ENCODE measurements around the gene ZDHHC5.

DNA sequence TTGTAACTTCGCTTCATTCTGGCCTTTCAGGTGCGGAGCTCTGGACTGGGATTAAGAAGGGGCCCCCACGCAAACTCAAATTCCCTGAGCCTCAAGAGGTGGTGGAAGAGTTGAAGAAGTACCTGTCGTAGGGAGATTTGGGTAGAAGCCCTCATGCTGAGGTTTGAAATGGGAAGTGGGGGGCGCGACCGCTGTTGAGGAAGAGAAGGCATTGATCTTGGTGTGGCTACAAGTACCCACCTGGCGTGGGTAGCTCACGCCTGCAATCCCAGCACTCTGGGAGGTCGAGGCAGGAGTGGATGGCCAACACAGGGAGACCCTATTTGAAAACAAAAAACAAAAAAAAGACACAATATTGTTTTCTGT lies 74.2 kb downstream of the ZDHHC5 start:
- TF ChIP-seq ESRRA (CRISPR knock-in tag; IDR thresholded peaks at IDR 0.05; ENCODE audit: borderline replicate concordance) (no peak), CTCF (IDR thresholded peaks at IDR 0.05) (no peak), TP53 (CRISPR knock-in tag; IDR thresholded peaks at IDR 0.05) (no peak), JUN (CRISPR knock-in tag; IDR thresholded peaks at IDR 0.05) (no peak), MAX (CRISPR knock-in tag; IDR thresholded peaks at IDR 0.05) (no peak), ZNF281 (CRISPR knock-in tag; IDR thresholded peaks at IDR 0.05) (no peak), NR2C2 (CRISPR knock-in tag; IDR thresholded peaks at IDR 0.05) (no peak), ZBTB21 (CRISPR knock-in tag; IDR thresholded peaks at IDR 0.05; ENCODE audit: borderline replicate concordance) (no peak)
- TF ChIP-seq, protein P1, sequence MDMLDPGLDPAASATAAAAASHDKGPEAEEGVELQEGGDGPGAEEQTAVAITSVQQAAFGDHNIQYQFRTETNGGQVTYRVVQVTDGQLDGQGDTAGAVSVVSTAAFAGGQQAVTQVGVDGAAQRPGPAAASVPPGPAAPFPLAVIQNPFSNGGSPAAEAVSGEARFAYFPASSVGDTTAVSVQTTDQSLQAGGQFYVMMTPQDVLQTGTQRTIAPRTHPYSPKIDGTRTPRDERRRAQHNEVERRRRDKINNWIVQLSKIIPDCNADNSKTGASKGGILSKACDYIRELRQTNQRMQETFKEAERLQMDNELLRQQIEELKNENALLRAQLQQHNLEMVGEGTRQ (CRISPR knock-in tag; IDR thresholded peaks at IDR 0.05), result no peak
- TF ChIP-seq, protein P2, sequence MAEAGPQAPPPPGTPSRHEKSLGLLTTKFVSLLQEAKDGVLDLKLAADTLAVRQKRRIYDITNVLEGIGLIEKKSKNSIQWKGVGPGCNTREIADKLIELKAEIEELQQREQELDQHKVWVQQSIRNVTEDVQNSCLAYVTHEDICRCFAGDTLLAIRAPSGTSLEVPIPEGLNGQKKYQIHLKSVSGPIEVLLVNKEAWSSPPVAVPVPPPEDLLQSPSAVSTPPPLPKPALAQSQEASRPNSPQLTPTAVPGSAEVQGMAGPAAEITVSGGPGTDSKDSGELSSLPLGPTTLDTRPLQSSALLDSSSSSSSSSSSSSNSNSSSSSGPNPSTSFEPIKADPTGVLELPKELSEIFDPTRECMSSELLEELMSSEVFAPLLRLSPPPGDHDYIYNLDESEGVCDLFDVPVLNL (CRISPR knock-in tag; IDR thresholded peaks at IDR 0.05; ENCODE audit: borderline replicate concordance, low read depth), result no peak
- TF ChIP-seq, protein P3, sequence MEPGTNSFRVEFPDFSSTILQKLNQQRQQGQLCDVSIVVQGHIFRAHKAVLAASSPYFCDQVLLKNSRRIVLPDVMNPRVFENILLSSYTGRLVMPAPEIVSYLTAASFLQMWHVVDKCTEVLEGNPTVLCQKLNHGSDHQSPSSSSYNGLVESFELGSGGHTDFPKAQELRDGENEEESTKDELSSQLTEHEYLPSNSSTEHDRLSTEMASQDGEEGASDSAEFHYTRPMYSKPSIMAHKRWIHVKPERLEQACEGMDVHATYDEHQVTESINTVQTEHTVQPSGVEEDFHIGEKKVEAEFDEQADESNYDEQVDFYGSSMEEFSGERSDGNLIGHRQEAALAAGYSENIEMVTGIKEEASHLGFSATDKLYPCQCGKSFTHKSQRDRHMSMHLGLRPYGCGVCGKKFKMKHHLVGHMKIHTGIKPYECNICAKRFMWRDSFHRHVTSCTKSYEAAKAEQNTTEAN (CRISPR knock-in tag; IDR thresholded peaks at IDR 0.05), result no peak
- TF ChIP-seq, protein P4, sequence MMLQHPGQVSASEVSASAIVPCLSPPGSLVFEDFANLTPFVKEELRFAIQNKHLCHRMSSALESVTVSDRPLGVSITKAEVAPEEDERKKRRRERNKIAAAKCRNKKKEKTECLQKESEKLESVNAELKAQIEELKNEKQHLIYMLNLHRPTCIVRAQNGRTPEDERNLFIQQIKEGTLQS (CRISPR knock-in tag; conservative IDR thresholded peaks at IDR 0.05), result no peak
- TF ChIP-seq, protein P5, sequence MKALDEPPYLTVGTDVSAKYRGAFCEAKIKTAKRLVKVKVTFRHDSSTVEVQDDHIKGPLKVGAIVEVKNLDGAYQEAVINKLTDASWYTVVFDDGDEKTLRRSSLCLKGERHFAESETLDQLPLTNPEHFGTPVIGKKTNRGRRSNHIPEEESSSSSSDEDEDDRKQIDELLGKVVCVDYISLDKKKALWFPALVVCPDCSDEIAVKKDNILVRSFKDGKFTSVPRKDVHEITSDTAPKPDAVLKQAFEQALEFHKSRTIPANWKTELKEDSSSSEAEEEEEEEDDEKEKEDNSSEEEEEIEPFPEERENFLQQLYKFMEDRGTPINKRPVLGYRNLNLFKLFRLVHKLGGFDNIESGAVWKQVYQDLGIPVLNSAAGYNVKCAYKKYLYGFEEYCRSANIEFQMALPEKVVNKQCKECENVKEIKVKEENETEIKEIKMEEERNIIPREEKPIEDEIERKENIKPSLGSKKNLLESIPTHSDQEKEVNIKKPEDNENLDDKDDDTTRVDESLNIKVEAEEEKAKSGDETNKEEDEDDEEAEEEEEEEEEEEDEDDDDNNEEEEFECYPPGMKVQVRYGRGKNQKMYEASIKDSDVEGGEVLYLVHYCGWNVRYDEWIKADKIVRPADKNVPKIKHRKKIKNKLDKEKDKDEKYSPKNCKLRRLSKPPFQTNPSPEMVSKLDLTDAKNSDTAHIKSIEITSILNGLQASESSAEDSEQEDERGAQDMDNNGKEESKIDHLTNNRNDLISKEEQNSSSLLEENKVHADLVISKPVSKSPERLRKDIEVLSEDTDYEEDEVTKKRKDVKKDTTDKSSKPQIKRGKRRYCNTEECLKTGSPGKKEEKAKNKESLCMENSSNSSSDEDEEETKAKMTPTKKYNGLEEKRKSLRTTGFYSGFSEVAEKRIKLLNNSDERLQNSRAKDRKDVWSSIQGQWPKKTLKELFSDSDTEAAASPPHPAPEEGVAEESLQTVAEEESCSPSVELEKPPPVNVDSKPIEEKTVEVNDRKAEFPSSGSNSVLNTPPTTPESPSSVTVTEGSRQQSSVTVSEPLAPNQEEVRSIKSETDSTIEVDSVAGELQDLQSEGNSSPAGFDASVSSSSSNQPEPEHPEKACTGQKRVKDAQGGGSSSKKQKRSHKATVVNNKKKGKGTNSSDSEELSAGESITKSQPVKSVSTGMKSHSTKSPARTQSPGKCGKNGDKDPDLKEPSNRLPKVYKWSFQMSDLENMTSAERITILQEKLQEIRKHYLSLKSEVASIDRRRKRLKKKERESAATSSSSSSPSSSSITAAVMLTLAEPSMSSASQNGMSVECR (CRISPR knock-in tag; IDR thresholded peaks at IDR 0.05; ENCODE audit: borderline replicate concordance), result no peak

All from WTC11 (cell line).